ENCODE measurements around the gene MRPL3. TPM values are rescaled to one million over a fixed set of nuclear protein-coding genes. Genes with fewer than 3 reads are reported as not detected.

MRPL3 gene
- polyA plus RNA-seq, 1 of the 3 experiments (the other 2 are of a cell fraction), result 73.7 TPM

- POLR2A ChIA-PET, result no interaction called here
Measured at GRCh38 chr3:131417751-131418150, 85.0 kb downstream of the MRPL3 start.

More at GRCh38 chr3:131417751-131418150, 85.0 kb downstream of the MRPL3 start:
- H3K27me3 ChIP-seq (ENCODE audit: insufficient read depth), result peaks cover 4% of the 10 kb centered on the region; the same call in 1 of the 2 replicates
- H3K4me1 ChIP-seq (ENCODE audit: control insufficient read depth in 1 of 2, insufficient read depth in 2 of 2, low read depth in 1 of 2, low read length in 1 of 2), result no peaks in the 10 kb centered on the region
- WGBS (ENCODE audit: low lambda C conversion rate), result 67% methylated on average over 2 of the region's 2 CpGs
- H3K27ac ChIP-seq (ENCODE audit: low read depth in 2 of 2, low read length in 1 of 2), result no peak overlapping the region
- H3K9me2 ChIP-seq, result no peaks in the 10 kb centered on the region
- H3F3A ChIP-seq (replicated peaks; ENCODE audit: insufficient read depth), result no peaks in the 10 kb centered on the region
- no peak overlapping the region for H3K4me3 ChIP-seq (ENCODE audit: low read depth in 2 of 2, low read length in 1 of 2)
- H2AFZ ChIP-seq (ENCODE audit: low read depth), result no peak overlapping the region
- no peak for TF ChIP-seq TAF1 (IDR thresholded peaks at IDR 0.05; ENCODE audit: borderline replicate concordance, low read depth, low read length)
- no peak for TF ChIP-seq JUND (IDR thresholded peaks at IDR 0.05)
- no peak for TF ChIP-seq CHD2 (IDR thresholded peaks at IDR 0.05; ENCODE audit: low read length, partially characterized antibody)
- TF ChIP-seq TCF12 (IDR thresholded peaks at IDR 0.05), result no peak
- TF ChIP-seq SMC3 (IDR thresholded peaks at IDR 0.05; ENCODE audit: low read depth, low read length), result no peak
- no peak for TF ChIP-seq EP300 (IDR thresholded peaks at IDR 0.05; ENCODE audit: borderline replicate concordance in 1 of 2, low read depth in 1 of 2, low read length in 1 of 2)
- no peak for TF ChIP-seq REST (IDR thresholded peaks at IDR 0.05; ENCODE audit: low read depth, low read length)
- no peak for TF ChIP-seq FOXJ3 (CRISPR knock-in tag; IDR thresholded peaks at IDR 0.05)
- TF ChIP-seq PBX3 (IDR thresholded peaks at IDR 0.05), result no peak
- no peak for TF ChIP-seq GATA2 (CRISPR knock-in tag; IDR thresholded peaks at IDR 0.05)
- TF ChIP-seq FOXM1 (IDR thresholded peaks at IDR 0.05; ENCODE audit: low read depth), result no peak
- TF ChIP-seq NFIC (IDR thresholded peaks at IDR 0.05; ENCODE audit: borderline replicate concordance), result no peak
- no peak for TF ChIP-seq USF2 (IDR thresholded peaks at IDR 0.05; ENCODE audit: borderline replicate concordance, low read depth, low read length)
- H3K9me3 ChIP-seq, result no peaks in the 10 kb centered on the region
- CTCF ChIA-PET, result no interaction called here
- H3K4me2 ChIP-seq, result no peak overlapping the region
- no peak for DNase-seq
- H3K79me2 ChIP-seq (ENCODE audit: insufficient read depth), result no peaks in the 10 kb centered on the region
- no peaks in the 10 kb centered on the region for H3K36me3 ChIP-seq (replicated peaks in 1 of 2; ENCODE audit: control insufficient read depth in 1 of 2, insufficient read depth in 2 of 2, low read length in 1 of 2)
- H3K9ac ChIP-seq, result no peak overlapping the region
- no peaks in the 10 kb centered on the region for H4K20me1 ChIP-seq (ENCODE audit: insufficient read depth)

Small RNA genes within 50 kb of the gene (small RNA-seq; reads per million reads assigned to genes)
- gene AC107027.2 (0 reads per million in 7 experiments), gene SNORA58 (0.19 to 71.4 (median 7.9) reads per million in 7 experiments)

Other genes starting within 250 kb of the MRPL3 start
- gene NUDT16, start 121.2 kb downstream of the MRPL3 start, polyA plus RNA-seq (2012; rRNA removed), result 8.2 and 10.3 TPM in 2 replicates